K562 (cell line): ENCODE measurements around the gene KLK5. TPM values are rescaled to one million over a fixed set of nuclear protein-coding genes. Genes with fewer than 3 reads are reported as not detected.

Experiments
- ATAC-seq: fragments of 200-7000 bp; cut with Tn5 transposase; 3 replicates; pipeline ENCODE4 v1.9.1; 2020; ENCODE audit warnings: moderate library complexity
- BruUV-seq: library from RNA; stranded (reverse); fragments of 400-500 nt; replicated peaks from 2 replicates; lab custom pipeline; 2021; lab: Mats Ljungman, UMichigan
- CTCF ChIA-PET: fragments of 300-600 bp; formaldehyde crosslinking; extraction: SDS; loops from one replicate; lab custom pipeline; 2021; ENCODE audit warnings: low intra/inter-chr PET ratio; lab: Yijun Ruan, JAX
- POLR2A ChIA-PET: fragments of 300-600, 350-650 bp; sonication (Branson Sonifier 250); formaldehyde crosslinking; extraction: SDS; loops from one replicate; lab custom pipeline; 2021; ENCODE audit warnings: antibody characterized with exemption, inconsistent platforms; lab: Yijun Ruan, JAX
- DNase-seq, 4 experiments: peaks; one replicate each; pipeline versions ENCODE4 v3.0.0 to v3.0.0-alpha.2; 2011 to 2018; ENCODE audit warnings: low spot score in 3 of 4, mixed read lengths in 3 of 4; ENCODE audit errors: extremely low read depth in 1 of 4
- FAIRE-seq: peaks from 2 replicates; lab custom pipeline; 2011; peaks lifted over from hg19 to GRCh38; lab: Jason Lieb, UNC
- H2AFZ ChIP-seq: 2 replicates; pipeline ENCODE4 v1.6.0; 2011; ENCODE audit warnings: low read depth, low read length, control low read depth, inconsistent platforms
- H3K27ac ChIP-seq: fragments of 200-600 bp; 3 replicates; pipeline ENCODE4 v1.8.0; 2011; ENCODE audit warnings: low read depth, mild to moderate bottlenecking, control low read depth, inconsistent platforms, low read length, moderate library complexity, mixed read lengths; ENCODE audit errors: extremely low read depth
- H3K27me3 ChIP-seq, 2 experiments: fragments of 300-600 bp in 1 of 2; 2 replicates in 1 of 2; 3 replicates in 1 of 2; pipeline versions ENCODE4 v1.6.0 to v1.8.0; 2011; ENCODE audit warnings: inconsistent platforms in 2 of 2, low read length in 2 of 2, mild to moderate bottlenecking in 1 of 2, mixed read lengths in 1 of 2, moderate library complexity in 1 of 2; ENCODE audit not compliant: control insufficient read depth in 2 of 2, insufficient read depth in 2 of 2
- H3K36me3 ChIP-seq: fragments of 300-600 bp; 3 replicates; pipeline ENCODE4 v1.8.0; 2011; ENCODE audit warnings: mild to moderate bottlenecking, low read length, inconsistent platforms; ENCODE audit not compliant: control insufficient read depth, insufficient read depth
- H3K4me1 ChIP-seq, 2 experiments: fragments of 200-600 bp in 1 of 2; replicated peaks in 1 of 2; 2 replicates in 1 of 2; 3 replicates in 1 of 2; pipeline versions ENCODE4 v1.5.1 to v1.8.0; 2011; ENCODE audit warnings: inconsistent platforms in 2 of 2, low read length in 2 of 2, mild to moderate bottlenecking in 1 of 2, mixed read lengths in 1 of 2, moderate library complexity in 1 of 2; ENCODE audit not compliant: control insufficient read depth in 2 of 2, insufficient read depth in 2 of 2
- H3K4me2 ChIP-seq: 2 replicates; pipeline ENCODE4 v1.6.1; 2011; ENCODE audit warnings: low read length, control low read depth, inconsistent platforms, mixed read lengths; ENCODE audit not compliant: insufficient read depth
- H3K4me3 ChIP-seq: fragments of 200-600 bp; sonication (generic), shearing (Covaris generic); 2 replicates; pipeline ENCODE4 v1.5.1; 2016; ENCODE audit warnings: control low read depth, inconsistent platforms
- H3K79me2 ChIP-seq: fragments of 200-600 bp; 3 replicates; pipeline ENCODE4 v1.8.0; 2011; ENCODE audit warnings: low read length, inconsistent platforms; ENCODE audit not compliant: control insufficient read depth, insufficient read depth
- H3K9ac ChIP-seq, 2 experiments: 2 replicates each; pipeline versions ENCODE4 v1.6.0 to v1.6.1; 2011; ENCODE audit warnings: low read depth in 2 of 2, low read length in 2 of 2, control low read depth in 1 of 2, inconsistent platforms in 1 of 2, mild to moderate bottlenecking in 1 of 2, mixed read lengths in 1 of 2; ENCODE audit not compliant: insufficient read depth in 1 of 2
- H3K9me1 ChIP-seq: one replicate; pipeline ENCODE4 v1.6.0; 2011; ENCODE audit warnings: inconsistent platforms, mild to moderate bottlenecking, low read length, moderate library complexity; ENCODE audit not compliant: control insufficient read depth, insufficient read depth
- H3K9me3 ChIP-seq: replicated peaks from 2 replicates; pipeline ENCODE4 v1.5.1; 2011; ENCODE audit warnings: low read depth, low read length, inconsistent platforms; ENCODE audit not compliant: control insufficient read depth, insufficient read depth
- H4K20me1 ChIP-seq: replicated peaks from 2 replicates; pipeline ENCODE4 v1.6.1; 2011; ENCODE audit warnings: low read length, inconsistent platforms, mixed read lengths; ENCODE audit not compliant: control insufficient read depth, insufficient read depth
- ASH1L ChIP-seq: fragments of 450-650 bp; IDR thresholded peaks from 2 replicates; pipeline ENCODE4 v1.6.1; 2018; ENCODE audit warnings: borderline replicate concordance, mild to moderate bottlenecking, low read depth; ENCODE audit not compliant: partially characterized antibody
- EHMT2 ChIP-seq: fragments of 450-650 bp; IDR thresholded peaks from 2 replicates; pipeline ENCODE4 v1.6.1; 2018; ENCODE audit warnings: antibody characterized with exemption
- FIP1L1 ChIP-seq: fragments of 200-400 bp; formaldehyde crosslinking; IDR thresholded peaks from 2 replicates; pipeline ENCODE4 v1.6.1; 2018; ENCODE audit warnings: mild to moderate bottlenecking, low read depth, low read length; ENCODE audit not compliant: poor library complexity, severe bottlenecking
- FOS ChIP-seq: IDR thresholded peaks from 3 replicates; pipeline ENCODE4 v1.6.1; 2011; ENCODE audit not compliant: insufficient read length; ENCODE audit errors: extremely low read depth
- MITF ChIP-seq: IDR thresholded peaks from 2 replicates; pipeline ENCODE4 v1.6.1; 2014; ENCODE audit warnings: antibody characterized with exemption
- NFXL1 ChIP-seq: fragments of 450-650 bp; formaldehyde crosslinking; IDR thresholded peaks from 2 replicates; pipeline ENCODE4 v1.4.0; 2021; ENCODE audit warnings: mild to moderate bottlenecking
- SNRNP70 ChIP-seq: fragments of 200-400 bp; formaldehyde crosslinking; optimal IDR thresholded peaks from 2 replicates; pipeline ENCODE3; 2017; ENCODE audit warnings: low read depth, low read length
- SPI1 ChIP-seq: IDR thresholded peaks from 2 replicates; pipeline ENCODE4 v1.6.1; 2011; ENCODE audit warnings: low read depth, low read length, control low read depth, borderline replicate concordance
- ZBED1 ChIP-seq: IDR thresholded peaks from 2 replicates; pipeline ENCODE4 v1.6.1; 2014
- ZNF253 ChIP-seq: fragments of 250-450 bp; sonication (Bioruptor Pico); conservative IDR thresholded peaks from 2 replicates; pipeline ENCODE4 v1.6.1; 2021; ENCODE audit warnings: mild to moderate bottlenecking
- ZNF766 ChIP-seq: fragments of 200-800 bp; sonication (Bioruptor generic); conservative IDR thresholded peaks from 2 replicates; pipeline ENCODE4 v1.6.1; 2016; ENCODE audit warnings: missing genetic modification characterization, missing compliant biosample characterization
- WGBS: fragments of 100-300 bp; shearing (Covaris generic); methylation state at CpG from one replicate; pipeline ENCODE4 v1.1.6; 2016; ENCODE audit warnings: low coverage, mixed read lengths; ENCODE audit not compliant: insufficient coverage; ENCODE audit errors: missing lambda C conversion rate; 5-methylcytosine and 5-hydroxymethylcytosine counted together
- in situ Hi-C: fragments of 300-500 bp; cut with MboI; formaldehyde crosslinking; loops from 4 replicates; pipeline ENCODE4 v1.15.0; 2018; ENCODE audit warnings: inconsistent platforms, mixed read lengths
- intact Hi-C: fragments of 100-400 bp; cut with micrococcal nuclease; formaldehyde crosslinking; loops from 2 replicates; pipeline ENCODE4 v1.14.2; 2022
- polyA plus RNA-seq, 8 experiments: library from polyadenylated mRNA; depleted of rRNA in 4 of 8; stranded (reverse) in 5 of 8; unstranded in 3 of 8; fragments of >200 nt; fragmentation: Nextera tagmentation in 2 of 8; fragmentation: Illumina TruSeq in 1 of 8; extraction: Ambion mirVana in 2 of 8; extraction: Trizol in 1 of 8; gene quantifications; 2 replicates each; pipeline versions ENCODE4 v1.2.1 to v1.2.3, GENCODE V29; 2011 to 2014; ENCODE audit warnings: inconsistent platforms in 1 of 8, missing spikeins in 1 of 8
- total RNA-seq, 7 experiments: library from RNA; depleted of rRNA in 6 of 7; stranded (reverse); fragments of >200 nt in 6 of 7; fragmentation: Illumina TruSeq in 2 of 7; extraction: Trizol in 2 of 7; gene quantifications; 2 replicates each; pipeline versions ENCODE4 v1.2.1 to v1.2.3, GENCODE V29; 2011 to 2021; ENCODE audit warnings: low replicate concordance in 1 of 7

Gene KLK5
- total and polyA plus RNA-seq, 9 of the 15 experiments (the other 6 are each of a cell fraction or from before 2014, with no cell fraction given): not detected

DNA sequence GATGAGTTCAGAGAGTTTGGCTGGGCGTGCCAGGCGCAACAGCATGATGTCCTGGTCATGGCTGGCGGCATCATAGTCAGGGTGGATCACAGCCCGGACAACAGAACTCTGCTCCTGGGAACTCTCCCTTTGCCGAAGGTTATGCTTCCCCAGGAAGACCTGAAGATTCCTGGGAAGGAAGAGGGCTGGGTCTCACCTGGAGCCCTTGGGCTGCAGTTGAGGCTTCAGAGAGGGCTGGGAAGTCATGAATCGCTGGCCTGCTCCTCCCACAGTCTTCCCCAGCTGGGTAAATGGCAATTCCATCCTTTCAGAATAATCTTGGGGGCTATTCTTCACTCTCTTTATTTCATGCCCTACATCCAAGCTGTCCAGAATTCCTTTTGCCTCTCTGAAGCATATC is 10.5 kb upstream of the KLK5 start:
- no peaks in the 10 kb centered on the region for H3K36me3 ChIP-seq
- DNase-seq (no peak), ATAC-seq (no peak), FAIRE-seq (no peak)
- H3K9ac ChIP-seq: no peak overlapping the region
- no peak overlapping the region for H3K4me3 ChIP-seq
- no peaks in the 10 kb centered on the region for H3K79me2 ChIP-seq
- ChIA-PET CTCF (no interaction called here), POLR2A (no interaction called here)
- in situ Hi-C loops: no loop called here
- H3K27ac ChIP-seq: no peak overlapping the region
- no peak overlapping the region for H3K4me2 ChIP-seq
- no peaks in the 10 kb centered on the region for H4K20me1 ChIP-seq
- 2% methylated on average over 6 of the region's 6 CpGs for WGBS
- intact Hi-C loops: no loop called here
- BruUV-seq: no TSS peak
- H3K27me3 ChIP-seq: peaks cover 7 to 33% of the 10 kb centered on the region in 2 experiments; a peak in 4 of 5 replicates
- H2AFZ ChIP-seq: no peak overlapping the region
- H3K9me1 ChIP-seq: no peaks in the 10 kb centered on the region
- no peaks in the 10 kb centered on the region for H3K9me3 ChIP-seq
- no peaks in the 10 kb centered on the region for H3K4me1 ChIP-seq
- TF ChIP-seq ZNF766 (CRISPR knock-in tag) (no peak), NFXL1 (no peak), ZBED1 (no peak)

- Histone ChIP-seq H3K27me3 (peaks cover 7 to 40% of the 10 kb centered on the region in 2 experiments; a peak in 4 of 5 replicates), H4K20me1 (no peaks in the 10 kb centered on the region), H3K9me3 (no peaks in the 10 kb centered on the region), H3K36me3 (no peaks in the 10 kb centered on the region), H3K4me3 (no peak overlapping the region), H3K9me1 (no peaks in the 10 kb centered on the region), H3K4me1 (no peaks in the 10 kb centered on the region), H2AFZ (no peak overlapping the region), H3K79me2 (no peaks in the 10 kb centered on the region), H3K4me2 (no peak overlapping the region), H3K27ac (no peak overlapping the region), H3K9ac (no peak overlapping the region)
- in situ Hi-C loops: no loop called here
- no peak for TF ChIP-seq SPI1
- TF ChIP-seq EHMT2: peak; percentile 59; the same call in 1 of the 2 replicates
- TF ChIP-seq MITF: no peak
- no peak for TF ChIP-seq SNRNP70
- TF ChIP-seq ZNF253 (CRISPR knock-in tag): no peak
- peak; percentile 82 for TF ChIP-seq ASH1L
- peak; percentile 38 for TF ChIP-seq FOS
- no peak for TF ChIP-seq FIP1L1
- 0% methylated on average over 1 of the region's 1 CpG for WGBS
- POLR2A ChIA-PET: no interaction called here
- CTCF ChIA-PET: no interaction called here
- BruUV-seq: no TSS peak
- intact Hi-C loops: no loop called here
- DNase-seq (peak in 1 of 4 experiments; percentile 43), ATAC-seq (no peak), FAIRE-seq (no peak)
Measured at GRCh38 chr19:50962245-50962644, 9.4 kb upstream of the KLK5 start.
